HG02973 (cell line): ENCODE measurements around the gene CCL19.
A peak's percentile ranks its signal among the peaks of the same experiment; 100 is the strongest.

ENCODE experiments used
- ATAC-seq: cut with Tn5 transposase; IDR thresholded peaks from one replicate; pipeline ENCODE4 v1.9.1; 2021; ENCODE audit warnings: moderate library complexity; ENCODE audit not compliant: unreplicated experiment

The CCL19 gene

DNA sequence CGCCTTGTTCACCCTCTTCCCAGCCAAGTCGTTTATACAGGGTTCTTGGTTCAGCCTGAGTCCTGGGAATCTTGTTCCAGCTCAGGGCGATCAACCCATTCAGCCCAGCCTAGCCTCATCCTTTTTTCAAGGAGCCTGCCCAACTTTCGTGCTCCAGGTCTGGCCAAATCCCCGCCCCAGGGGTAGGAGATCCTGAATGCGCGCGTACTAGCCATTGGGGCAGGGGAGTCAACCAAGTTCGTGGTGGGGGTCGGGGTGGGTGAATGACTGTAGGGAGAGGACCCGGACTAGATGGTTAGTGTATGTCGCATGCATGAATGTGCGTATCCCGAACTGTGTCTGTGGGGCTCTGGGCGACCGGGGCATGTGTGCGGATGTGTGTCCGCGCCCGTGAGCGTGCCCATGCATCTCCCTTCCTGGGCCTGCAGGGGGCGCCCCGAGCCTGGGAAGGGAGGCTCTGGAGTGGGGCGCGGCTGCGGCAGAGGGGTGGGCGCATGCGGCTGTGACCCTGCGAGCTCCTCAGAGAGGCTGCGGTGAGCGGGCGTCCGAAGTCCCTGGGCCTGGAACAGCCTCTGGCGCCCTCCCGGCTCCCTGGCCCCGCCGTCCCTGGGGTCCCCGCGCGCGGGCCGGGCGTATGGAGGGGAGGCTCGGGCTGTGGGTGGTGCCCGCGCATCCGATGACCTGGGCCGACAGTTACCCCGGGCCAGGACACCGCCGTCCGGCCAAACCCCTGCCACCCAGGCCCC is 10.1 kb upstream of the CCL19 start:
- ATAC-seq = no peak

DNA sequence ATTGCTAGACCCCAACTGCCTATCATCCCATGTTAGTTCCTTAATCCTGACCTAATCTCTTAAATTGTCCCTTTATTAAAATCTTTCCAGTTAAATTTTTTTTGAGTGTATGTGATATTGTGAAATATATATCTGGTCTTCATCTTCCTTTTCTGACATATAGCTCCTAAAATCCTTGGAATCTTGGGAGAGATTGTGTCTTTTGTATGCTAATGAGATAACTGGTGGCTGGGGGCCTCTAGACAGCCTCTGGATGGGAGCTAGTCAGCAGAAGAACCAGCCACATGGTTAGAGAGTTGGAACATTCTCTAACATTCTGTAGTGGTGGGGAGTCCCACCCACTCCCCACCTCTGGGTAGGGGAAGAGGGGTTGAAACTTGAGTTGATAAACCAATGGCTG is 3.7 kb upstream of the CCL19 start:
- no peak for ATAC-seq

DNA sequence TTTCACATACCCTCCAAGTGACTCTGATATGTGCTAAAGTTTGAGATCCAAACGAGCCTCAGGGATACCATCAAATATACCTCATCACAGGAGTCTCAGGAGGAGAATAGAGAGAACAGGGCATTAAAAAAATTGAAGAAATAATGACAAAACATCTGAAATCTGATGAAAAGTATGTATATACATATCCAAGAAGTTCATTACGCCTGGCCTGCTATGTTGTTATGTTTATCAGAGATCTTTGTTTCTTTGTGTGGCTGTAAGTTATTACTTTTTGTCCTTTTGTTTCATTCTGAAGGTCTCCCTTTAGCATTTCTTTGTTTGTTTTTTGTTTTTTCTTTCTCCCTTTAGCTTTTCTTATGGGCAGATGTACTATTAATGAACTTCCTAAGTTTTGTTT is 2.5 kb upstream of the CCL19 start:
- no peak for ATAC-seq

DNA sequence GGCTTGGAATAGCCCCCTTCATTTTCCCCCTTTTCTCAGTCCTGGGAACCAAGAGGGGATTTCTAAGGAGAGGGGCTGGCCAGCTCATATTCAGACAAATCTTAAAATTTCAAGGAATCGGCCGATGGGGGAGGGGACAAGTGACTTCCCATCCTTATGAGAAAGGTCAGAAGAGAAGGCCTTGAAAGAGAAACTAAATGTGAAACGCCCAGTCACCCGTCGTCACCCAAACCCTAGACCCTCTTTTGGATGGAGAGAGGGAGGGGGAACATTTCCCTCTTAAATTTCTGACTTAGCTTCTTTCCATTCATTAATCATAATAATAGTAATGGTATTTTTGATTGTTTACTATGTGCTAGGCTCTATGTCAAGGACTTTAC is 850 bp upstream of the CCL19 start:
- no peak for ATAC-seq

DNA sequence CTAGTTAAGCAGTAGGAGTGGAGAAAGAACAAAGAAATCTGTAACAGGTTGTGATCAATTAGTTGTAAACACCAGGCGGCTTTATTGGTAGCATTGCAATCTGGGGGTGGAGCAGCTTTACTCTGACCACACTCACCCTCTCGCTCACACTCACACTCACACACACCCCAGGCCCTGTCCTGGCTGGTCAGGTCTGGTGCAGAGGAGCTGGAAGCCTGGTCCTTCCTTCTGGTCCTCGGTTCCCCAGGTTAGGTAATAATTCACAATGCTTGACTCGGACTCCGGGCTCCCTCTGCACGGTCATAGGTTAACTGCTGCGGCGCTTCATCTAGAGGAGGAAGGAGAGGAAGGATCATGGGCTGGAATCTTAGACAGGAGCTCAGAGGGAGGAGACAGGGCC is 1.6 kb downstream of the CCL19 start:
- ATAC-seq = no peak

DNA sequence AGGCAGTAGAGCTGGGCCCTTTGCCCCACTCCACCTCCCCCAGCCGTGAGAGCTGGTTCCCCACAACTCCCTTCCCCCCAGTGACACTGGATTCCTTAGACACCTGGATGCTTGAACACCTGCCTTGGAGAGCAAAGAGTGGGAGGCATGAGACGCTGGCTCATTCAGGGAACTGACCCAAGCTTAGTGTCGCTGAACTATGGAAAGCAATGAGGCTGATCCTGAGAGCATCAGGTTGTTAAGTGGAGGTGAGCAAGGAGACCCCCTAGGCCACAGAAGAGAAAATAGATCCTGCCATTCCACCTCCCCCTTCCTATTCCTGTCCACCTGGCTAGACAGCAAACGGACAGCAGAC is 2.0 kb downstream of the CCL19 start:
- ATAC-seq = no peak

DNA sequence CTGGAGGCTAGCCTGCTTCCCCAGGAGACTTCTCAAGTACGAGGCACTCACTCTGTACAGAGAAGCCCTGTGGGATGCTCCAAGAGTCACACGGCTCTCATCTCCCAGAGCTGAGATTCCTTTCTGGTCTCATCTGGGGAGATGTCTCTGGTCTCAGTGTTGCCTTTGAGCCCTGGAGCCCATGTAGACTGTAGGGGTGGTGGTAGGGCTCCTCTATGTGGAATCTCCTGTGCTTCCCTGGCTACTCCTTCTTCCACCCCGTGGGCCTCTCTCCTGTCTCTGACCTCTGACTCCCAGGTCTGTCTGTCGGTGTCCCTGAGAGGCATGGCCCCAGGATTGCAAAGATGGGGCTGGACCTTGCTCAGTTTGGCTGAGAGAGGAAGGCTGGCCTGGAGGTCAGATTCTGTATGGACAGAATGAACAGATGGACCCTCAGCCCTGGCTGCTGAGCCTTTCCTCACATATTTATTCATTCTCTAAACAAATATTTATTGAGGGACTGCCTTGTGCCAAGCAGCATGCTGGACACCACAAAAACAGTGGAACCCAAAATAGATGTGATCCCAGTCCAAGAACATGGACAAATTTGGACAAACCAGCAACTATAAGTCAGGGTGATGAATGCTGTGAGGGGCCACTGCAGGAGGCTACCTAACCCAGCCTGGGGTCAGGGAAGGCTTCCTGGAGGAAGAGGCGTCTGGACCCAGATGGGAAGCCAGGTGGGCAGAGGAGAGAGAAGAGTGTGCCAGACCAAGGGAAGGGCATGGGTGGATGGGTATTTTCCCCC is 2.6 kb downstream of the CCL19 start:
- ATAC-seq = no peak

DNA sequence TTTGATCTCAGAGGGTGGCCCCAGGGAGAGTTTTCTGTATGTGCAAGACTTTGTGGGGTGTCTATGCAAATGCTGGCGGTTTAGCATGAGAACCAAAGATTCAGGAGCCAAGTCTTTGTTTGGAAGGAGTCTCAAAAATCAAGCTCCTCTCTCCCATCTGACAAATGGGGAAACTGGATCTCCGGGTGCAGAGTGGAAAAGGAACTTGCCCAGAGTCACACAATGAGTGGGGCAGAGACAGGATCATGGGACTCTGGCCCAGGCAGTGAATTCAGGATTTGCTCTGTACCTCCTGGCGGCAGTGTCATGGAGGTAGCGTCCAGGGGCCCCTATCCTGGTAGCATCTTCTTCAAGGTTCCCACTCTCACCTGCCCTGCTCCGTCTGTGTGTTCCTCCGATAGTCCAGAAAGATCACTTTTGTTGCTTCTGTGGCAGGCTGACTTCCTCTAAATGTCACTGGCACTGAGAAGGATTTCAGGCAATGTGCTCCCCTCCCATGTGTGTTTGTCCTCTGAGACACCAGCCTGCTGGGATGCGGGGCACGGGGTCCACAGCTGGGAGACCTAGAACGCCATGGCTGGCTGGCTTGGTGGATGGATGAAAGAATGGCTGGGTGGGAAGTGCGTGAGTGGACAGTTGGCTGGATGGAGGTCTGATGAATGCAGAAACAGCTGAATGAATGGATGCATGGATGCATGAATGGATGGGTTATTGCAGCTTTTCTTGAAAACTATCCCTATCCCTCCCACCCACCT is 3.6 kb downstream of the CCL19 start:
- no peak for ATAC-seq

DNA sequence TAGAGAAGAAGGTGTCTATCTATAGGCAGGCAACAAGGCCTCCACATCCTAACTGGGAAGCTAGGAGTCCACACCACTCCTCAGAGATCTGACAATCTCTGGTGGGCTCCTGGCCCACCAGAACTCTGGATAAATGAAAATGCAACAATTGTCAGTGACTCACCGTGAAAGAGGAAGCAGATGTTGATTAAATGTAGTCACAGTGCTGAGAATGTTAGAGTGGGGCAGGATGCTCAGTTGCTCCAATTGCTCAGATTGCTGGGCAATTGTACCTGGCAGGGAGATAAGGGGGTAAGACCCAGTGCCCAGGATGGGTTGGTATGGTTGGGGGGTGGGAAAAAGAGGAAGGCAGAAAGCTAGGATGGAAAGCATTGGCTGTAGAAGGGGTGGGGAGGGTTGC is 4.3 kb downstream of the CCL19 start:
- ATAC-seq = no peak

DNA sequence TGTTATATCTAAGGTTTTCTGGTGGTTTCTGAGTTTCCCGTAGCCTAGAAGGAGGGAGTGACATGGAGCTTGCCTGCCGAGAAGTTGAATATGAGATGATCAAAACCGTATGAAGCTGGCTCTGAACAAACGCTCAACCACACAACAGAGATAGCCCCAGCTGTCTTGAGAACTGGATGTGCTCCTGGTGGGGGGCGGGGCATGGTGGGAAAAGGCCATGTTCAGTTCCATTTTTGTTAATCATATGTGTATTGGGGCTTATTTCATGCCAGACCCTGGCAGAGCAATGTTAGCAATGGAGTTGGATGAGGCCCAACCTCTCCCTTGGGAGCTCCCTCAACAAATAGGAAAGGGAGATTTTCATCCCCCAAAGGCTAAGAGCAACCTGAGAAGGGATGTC is 4.8 kb downstream of the CCL19 start:
- ATAC-seq = no peak

DNA sequence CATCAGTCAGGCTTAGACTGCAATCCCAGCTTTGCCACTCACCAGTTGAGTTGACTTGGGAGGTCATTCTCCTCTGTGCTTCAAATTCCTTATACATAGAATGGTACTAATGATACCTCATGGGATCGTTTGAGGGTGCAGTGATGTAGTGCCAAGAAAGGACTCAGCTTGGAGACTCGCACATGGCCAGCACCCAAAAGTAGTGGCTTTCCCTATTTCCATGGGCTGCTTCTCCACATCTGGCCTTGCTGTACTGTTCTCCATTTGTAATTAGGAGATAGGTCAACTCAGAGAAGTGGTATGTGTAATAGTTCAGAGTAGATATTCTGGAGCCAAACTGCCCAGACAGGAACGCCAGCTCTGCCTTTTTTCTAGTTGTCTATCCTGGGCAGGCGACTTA is 5.5 kb downstream of the CCL19 start:
- ATAC-seq = no peak

DNA sequence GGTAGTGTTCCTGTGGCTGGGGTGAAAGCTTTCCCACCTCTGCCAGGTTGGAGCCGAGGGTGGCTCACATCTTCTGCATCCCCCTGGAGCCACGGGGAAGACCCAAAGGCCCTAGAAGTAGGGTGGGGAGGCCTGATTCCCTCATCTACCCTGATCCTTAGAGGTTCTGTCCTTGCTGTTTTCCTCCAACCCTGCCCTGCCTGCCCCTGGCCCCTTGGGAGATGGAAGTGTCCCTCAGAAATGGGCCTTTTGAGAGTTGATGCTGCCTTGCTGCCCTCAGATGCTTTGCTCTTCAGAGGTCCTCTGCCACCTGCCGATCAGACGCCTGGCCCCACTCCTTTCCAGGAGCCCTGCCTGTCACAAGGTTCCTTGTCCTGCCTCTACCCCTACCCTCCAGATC is 6.3 kb downstream of the CCL19 start:
- ATAC-seq = no peak

DNA sequence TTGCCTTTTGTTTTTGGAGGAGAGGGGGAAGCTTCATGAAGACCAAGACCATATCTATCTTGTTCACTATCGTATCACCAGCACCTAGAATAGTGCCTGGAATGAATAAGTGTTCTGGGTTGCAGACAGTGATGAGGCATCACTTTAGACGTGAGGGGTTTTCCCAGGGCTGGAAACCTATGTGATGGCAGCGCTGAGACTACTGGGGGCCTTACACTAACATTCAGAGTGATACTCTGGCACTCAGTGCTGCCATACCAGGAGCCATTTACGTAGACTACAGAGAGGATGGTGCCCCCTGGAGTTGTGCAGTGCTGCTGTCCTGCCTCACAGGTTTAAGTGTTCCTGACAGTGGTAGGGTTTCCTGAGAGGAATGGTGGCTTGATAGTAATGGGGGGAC is 6.9 kb downstream of the CCL19 start:
- ATAC-seq = no peak

DNA sequence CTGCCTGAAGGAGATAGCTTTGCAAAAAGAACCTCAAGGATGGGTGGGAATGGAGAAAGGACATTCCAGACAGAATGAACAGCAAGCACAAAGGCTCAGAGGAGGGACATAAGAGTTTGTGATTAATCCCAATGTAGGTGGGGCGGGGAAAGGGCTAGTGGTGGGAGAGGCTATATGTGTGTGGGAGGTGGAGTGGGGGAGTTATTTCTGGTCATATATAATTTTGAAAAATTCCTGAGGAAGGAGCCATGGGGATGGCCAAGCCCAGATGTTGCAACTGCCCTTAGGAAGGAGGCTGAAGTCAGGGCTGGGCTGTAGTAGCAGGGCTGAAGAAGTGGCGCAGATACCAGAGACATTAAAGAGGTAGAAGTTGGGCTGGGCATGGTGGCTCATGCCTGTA is 15.2 kb downstream of the CCL19 start:
- ATAC-seq = no peak

DNA sequence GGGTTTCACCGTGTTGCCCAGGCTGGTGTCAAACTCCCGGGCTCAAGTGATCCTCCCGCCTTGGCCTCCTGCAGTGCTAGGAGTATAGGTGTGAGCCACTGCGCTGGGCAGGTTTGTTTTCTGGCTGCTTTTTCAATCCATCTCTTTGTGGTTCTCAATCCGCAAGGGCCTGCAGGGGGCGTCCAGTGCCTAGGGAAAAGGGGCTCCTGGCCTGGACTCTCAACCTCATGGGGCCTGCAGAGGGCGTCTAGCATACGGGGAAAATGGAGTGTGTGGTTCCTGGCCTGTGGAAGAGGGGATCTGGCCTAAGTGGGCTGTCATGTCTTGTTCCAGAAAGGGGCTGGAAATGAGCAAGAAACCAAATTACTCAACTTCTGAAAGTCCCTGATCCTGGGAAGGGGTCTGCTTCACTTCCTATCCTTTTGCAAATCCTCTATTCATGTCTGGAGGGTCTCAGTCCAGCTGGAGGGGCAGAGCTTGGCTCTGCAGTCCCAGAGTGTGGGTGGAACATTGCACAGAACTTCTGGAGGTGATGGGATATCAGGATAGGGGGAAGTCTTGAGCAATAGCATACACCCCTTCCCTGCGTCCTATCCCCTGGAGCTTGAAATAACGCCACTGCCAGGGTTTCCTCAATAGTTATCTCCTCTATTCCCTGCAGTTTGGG is 15.9 kb downstream of the CCL19 start:
- no peak for ATAC-seq

DNA sequence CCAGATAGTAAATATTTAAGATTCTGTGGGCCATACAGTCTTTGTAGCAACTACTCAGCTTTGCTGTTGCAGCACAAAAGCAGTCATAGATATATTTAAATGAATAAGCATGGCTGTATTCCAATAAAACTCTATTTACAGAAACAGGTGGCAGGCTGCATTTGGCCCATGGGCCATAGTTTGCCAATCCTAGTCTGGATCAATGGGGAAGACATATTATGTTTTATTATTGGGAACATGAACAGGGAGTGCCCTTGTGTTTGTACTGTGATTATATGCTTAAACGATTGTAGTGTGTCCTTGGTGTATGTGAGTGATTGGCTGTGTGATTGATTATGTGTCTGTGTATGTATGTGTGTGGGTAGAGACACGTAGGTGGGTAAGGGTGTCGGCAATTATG is 16.6 kb downstream of the CCL19 start:
- no peak for ATAC-seq

DNA sequence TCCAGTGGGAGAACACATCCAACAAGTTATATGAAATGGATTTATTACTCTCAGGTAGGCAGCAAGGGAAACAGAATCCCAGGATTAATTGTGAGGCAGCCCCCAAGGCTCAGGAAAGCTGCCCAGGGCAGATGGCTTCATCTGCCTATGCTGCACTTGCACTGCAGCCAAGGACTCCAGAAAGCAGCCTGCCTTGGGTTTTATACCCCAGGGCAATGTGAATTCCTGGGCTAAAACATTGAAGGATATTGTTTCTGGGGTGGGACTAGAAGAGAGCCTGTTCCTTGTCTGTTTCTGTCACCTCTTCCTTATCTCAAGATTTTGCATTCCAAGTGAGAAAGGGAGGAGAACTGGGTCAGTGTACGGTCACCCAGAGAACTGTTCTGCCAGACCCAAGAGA is 19.8 kb downstream of the CCL19 start:
- ATAC-seq = no peak

DNA sequence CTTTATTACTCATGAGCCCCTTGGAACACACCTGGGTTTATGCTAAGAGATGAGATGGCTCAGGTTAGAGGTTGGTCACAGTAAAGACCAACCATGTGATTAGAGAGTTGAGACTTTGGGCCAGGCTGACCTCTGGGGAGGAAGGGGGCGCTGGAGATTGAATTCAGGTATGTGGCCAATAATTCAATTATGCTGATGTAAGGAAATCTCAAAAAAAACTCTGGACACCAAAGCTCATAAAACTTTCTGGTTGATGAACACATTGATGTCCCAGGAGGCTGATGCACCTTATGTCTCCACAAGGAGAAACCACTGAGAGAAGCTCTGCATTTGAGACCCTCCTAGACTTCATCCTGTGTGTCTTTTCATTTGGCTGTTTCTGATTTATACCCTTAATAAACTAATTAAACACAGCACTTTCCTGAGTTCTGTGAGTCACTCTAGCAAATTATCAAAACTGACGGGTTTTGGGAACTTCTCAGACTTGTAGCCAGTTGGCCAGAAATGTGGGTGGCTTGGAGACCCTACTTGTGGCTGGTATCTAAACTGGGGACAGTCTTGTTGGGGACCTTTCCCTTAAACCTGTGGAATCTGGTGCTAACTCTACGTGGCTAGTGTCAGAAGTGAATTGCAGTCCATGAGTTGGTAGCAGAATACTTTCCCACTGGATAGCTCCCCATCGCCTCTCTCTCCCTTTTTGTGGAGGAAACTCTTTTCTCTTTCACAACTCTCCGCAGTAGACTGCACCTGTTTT is 21.1 kb downstream of the CCL19 start:
- ATAC-seq = no peak

DNA sequence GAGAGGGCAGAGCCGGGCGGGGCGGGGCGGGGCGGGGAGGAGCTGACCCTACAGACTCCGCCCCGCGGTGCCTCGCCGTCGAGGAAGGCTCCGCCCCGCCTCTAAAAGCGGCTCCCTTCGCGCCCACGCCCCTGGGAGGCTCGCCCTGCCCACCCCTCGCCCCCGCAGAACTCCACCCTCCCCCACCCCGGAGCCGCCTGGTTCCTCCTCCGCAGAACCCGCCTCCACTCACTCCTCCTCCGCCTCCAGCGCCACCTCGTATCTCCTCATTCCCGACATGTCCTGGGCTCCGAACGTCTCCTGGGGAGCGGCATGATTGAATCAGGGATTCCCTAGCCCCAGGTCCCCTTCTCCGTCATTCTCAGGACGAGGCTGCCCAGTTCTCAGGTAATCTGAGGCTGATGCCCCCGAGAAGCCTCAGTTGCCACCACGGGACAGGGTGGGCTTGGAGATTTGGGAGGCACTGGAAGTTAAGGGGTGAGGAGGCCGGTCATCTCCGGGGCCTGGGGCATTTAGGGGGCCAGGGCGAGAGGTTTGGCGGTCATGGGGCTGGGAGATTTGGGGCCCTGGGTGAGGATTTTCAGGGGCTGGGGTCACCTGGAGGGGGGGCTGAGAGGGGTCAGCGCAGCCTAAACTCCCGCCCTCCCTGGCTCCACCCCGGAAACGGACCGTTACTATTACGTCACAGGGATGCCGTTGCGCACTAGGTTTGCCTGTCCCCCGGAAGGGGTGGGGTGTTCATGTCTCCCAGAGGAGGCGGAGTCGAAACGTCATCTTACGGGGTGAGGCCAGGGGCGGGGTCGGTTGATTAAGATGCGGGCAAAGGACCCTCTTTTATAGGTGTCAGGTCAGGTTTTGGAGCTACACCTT is 25.5 kb downstream of the CCL19 start:
- ATAC-seq = peak; percentile 44

DNA sequence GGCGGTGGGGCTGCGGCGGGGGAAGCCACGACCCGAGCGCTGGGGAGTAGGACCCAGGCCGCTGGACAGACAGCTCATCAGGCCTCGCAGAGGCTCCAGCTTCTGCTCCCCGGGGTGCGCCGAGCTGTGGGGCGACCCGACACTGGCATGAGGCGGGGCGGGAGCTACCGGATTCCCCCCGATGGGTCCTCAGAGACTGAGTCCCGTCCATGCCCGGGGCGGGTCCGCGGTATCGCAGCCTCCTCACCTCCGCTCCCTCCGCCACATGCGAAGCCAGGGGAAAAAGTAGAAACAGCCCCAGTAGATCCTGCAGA is 26.1 kb downstream of the CCL19 start:
- ATAC-seq = peak; percentile 11
